PFSK-1 (cell line): ENCODE results near the gene MANSC4.

Experiments
- POLR2AphosphoS5 ChIP-seq: IDR thresholded peaks from 2 replicates; pipeline ENCODE4 v1.6.1; 2012; ENCODE audit warnings: low read depth, mild to moderate bottlenecking, control low read depth, low read length, moderate library complexity
- REST ChIP-seq, 2 experiments: IDR thresholded peaks; 2 replicates each; pipeline versions ENCODE4 v1.6.1 to v1.8.0; 2011 to 2012; ENCODE audit warnings: low read depth in 2 of 2, low read length in 2 of 2, control low read depth in 1 of 2, inconsistent platforms in 1 of 2, mild to moderate bottlenecking in 1 of 2, moderate library complexity in 1 of 2; ENCODE audit not compliant: insufficient read depth in 1 of 2

GRCh38 chr12:27802936-27803335 lies 22.9 kb upstream of the MANSC4 start:
- TF ChIP-seq POLR2AphosphoS5 (no peak), REST (IDR thresholded peaks at IDR 0.05; ENCODE audit: insufficient read depth in 1 of 2, low read depth in 2 of 2, low read length in 2 of 2) (no peak)
